Aorta (tissue), 5 donors: ENCODE data around the gene FBN1. TPM values are rescaled to one million over a fixed set of nuclear protein-coding genes. Genes with fewer than 3 reads are reported as not detected.

Experiments
- ATAC-seq: fragments of 200-7000 bp; cut with Tn5 transposase; one replicate; pipeline ENCODE4 v1.9.1; 2022; ENCODE audit warnings: moderate library complexity; ENCODE audit not compliant: low FRiP score
- DNase-seq, 2 donors: peaks; one replicate each; pipeline ENCODE4 v3.0.0-alpha.2; 2020
- H3K27ac ChIP-seq, 2 donors: one replicate each; pipeline ENCODE4 v1.5.1; 2013; ENCODE audit warnings: low read length in 2 of 2, mild to moderate bottlenecking in 2 of 2, moderate library complexity in 2 of 2, control low read depth in 1 of 2, inconsistent platforms in 1 of 2, low read depth in 1 of 2
- H3K27me3 ChIP-seq, 2 donors: one replicate each; pipeline ENCODE4 v1.6.1; 2013; ENCODE audit warnings: control low read depth in 1 of 2, low read length in 1 of 2, mild to moderate bottlenecking in 1 of 2, moderate library complexity in 1 of 2; ENCODE audit not compliant: insufficient read depth in 2 of 2, control insufficient read depth in 1 of 2
- H3K36me3 ChIP-seq, 2 donors: one replicate each; pipeline ENCODE4 v1.6.1; 2013; ENCODE audit warnings: control low read depth in 1 of 2, low read length in 1 of 2, mild to moderate bottlenecking in 1 of 2; ENCODE audit not compliant: insufficient read depth in 2 of 2, control insufficient read depth in 1 of 2
- H3K4me1 ChIP-seq, 2 donors: one replicate each; pipeline ENCODE4 v1.6.1; 2013; ENCODE audit warnings: low read length in 2 of 2, control low read depth in 1 of 2, mild to moderate bottlenecking in 1 of 2, moderate library complexity in 1 of 2; ENCODE audit not compliant: insufficient read depth in 2 of 2, control insufficient read depth in 1 of 2
- H3K4me3 ChIP-seq, 2 donors: one replicate each; pipeline ENCODE4 v1.5.1; 2013; ENCODE audit warnings: low read length in 2 of 2, control low read depth in 1 of 2, mild to moderate bottlenecking in 1 of 2
- H3K9me3 ChIP-seq: one replicate; pipeline ENCODE4 v1.6.1; 2013; ENCODE audit warnings: mild to moderate bottlenecking, low read length; ENCODE audit not compliant: control insufficient read depth
- WGBS, 2 donors: extraction: QIAGEN DNeasy Blood & Tissue Kit; methylation state at CpG; one replicate each; pipeline ENCODE4 v1.1.7; 2013; 5-methylcytosine and 5-hydroxymethylcytosine counted together
- intact Hi-C, 2 donors: fragments of 100-400 bp; cut with DNase I; formaldehyde crosslinking; loops; one replicate each; pipeline versions ENCODE4 v1.14.2 to v1.15.0; 2022
- polyA plus RNA-seq, 2 donors: library from polyadenylated mRNA; stranded (reverse); fragments of 200-250 nt; gene quantifications; one replicate each; pipeline ENCODE4 v1.2.3, GENCODE V29; 2013
- total RNA-seq, 2 donors: library from RNA; stranded (reverse); fragmentation: NEBNext Ultra II Directional; extraction: Animal tissue kit (Norgen Biotek cat#: 25700); gene quantifications; one replicate each; pipeline ENCODE4 v1.2.1, GENCODE V29; 2021
- donor health status: healthy with polysubstance abuse.
- donor health status: Bipolar disorder and iron deficiency.
- donor health status: DM: no; HTN: no; CAD: no.
- donor health status: DM: no; HTN: no; CAD: no.
- donor health status: DM: yes; HTN: yes; CAD: no.

FBN1 gene
- total and polyA plus RNA-seq, 4 donors, result 24.7 to 529 (median 141) TPM

- Histone ChIP-seq H3K27ac (no peak overlapping the region), H3K4me3 (no peak overlapping the region)
- intact Hi-C loops, result loop anchor here in 1 of 2 donors (5.0 to 10.0 kb wide), 2 partner anchors 33 to 50 kb away; no protein-coding TSS in a partner anchor
Measured at GRCh38 chr15:48634893-48635292, 10.6 kb downstream of the FBN1 start.

DNA sequence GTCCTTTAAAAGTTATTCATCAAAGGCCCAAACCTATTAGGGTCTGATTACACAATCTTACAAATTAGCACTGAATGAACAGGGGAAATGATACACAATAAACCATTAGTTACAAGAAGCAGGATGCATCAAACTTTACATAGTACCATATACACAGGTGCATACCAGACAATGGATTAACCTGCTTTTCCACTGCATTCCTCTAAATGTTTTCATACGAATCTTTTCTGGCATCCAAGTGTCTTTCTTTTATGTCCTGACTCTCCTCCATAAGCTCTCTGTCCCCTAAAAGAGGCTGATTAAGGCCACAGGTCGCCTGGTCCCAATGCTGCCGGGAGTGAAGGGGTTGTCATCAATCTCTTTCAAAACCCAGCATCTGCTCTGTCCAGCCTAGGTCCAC, 11.4 kb downstream of the FBN1 start:
- intact Hi-C loops, result loop anchor here in 1 of 2 donors (10.0 kb wide), 1 partner anchor 49 kb away; no protein-coding TSS in a partner anchor
- no peaks in the 10 kb centered on the region for H3K36me3 ChIP-seq
- H3K4me3 ChIP-seq, result no peak overlapping the region
- no peak overlapping the region for H3K27ac ChIP-seq
- H3K27me3 ChIP-seq, result no peaks in the 10 kb centered on the region
- DNase-seq (no peak), ATAC-seq (no peak)
- peaks cover 8 to 11% of the 10 kb centered on the region in 2 donors for H3K4me1 ChIP-seq
- H3K9me3 ChIP-seq, result no peaks in the 10 kb centered on the region
- 29 to 31% methylated on average over 3 of the region's 3 CpGs for WGBS, 2 donors

More at GRCh38 chr15:48634893-48635292, 10.6 kb downstream of the FBN1 start:
- no peaks in the 10 kb centered on the region for H3K36me3 ChIP-seq
- H3K9me3 ChIP-seq, result no peaks in the 10 kb centered on the region
- no peak for ATAC-seq
- peaks cover 11% of the 10 kb centered on the region in 2 donors for H3K4me1 ChIP-seq
- no peak for DNase-seq
- no peaks in the 10 kb centered on the region for H3K27me3 ChIP-seq
- 17 to 18% methylated on average over 2 of the region's 2 CpGs for whole genome bisulfite sequencing, 2 donors

DNA sequence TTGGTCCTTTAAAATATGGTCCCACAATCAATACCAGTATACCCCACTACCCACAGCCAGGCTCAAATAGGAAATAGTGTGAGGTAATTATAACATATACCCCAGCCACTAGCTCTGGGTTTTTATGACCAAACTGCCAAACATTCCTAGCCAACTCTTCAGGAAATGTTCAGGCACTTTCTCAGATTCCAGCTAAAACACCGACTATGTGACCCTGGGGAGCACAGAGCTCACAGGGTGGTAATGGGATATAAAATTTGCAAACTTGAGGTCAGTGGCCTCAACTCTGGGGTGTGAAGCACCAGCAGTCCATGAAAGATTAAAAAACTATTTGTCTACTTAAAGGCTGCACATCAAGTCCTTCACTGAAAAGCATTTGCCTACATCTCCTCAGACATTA, 12.9 kb downstream of the FBN1 start:
- 0 to 4% methylated on average over 1 of the region's 1 CpG for WGBS, 2 donors
- Histone ChIP-seq H3K36me3 (no peaks in the 10 kb centered on the region), H3K27ac (peak overlapping the region in 1 of 2 donors; percentile 30), H3K4me3 (no peak overlapping the region), H3K4me1 (peaks cover 10 to 12% of the 10 kb centered on the region in 2 donors), H3K9me3 (no peaks in the 10 kb centered on the region), H3K27me3 (no peaks in the 10 kb centered on the region)
- ATAC-seq (no peak), DNase-seq (no peak)
- intact Hi-C loops, result loop anchor here in 1 of 2 donors (10.0 kb wide), 1 partner anchor 48 kb away; no protein-coding TSS in a partner anchor

- Histone ChIP-seq H3K27me3 (no peaks in the 10 kb centered on the region), H3K4me1 (peaks cover 9 to 10% of the 10 kb centered on the region in 2 donors), H3K9me3 (no peaks in the 10 kb centered on the region), H3K4me3 (no peak overlapping the region), H3K27ac (peak overlapping the region in 1 of 2 donors; percentile 6), H3K36me3 (no peaks in the 10 kb centered on the region)
- ATAC-seq (peak; percentile 49), DNase-seq (no peak)
- intact Hi-C loops, result loop anchor here in 1 of 2 donors (10.0 kb wide), 1 partner anchor 46 kb away; no protein-coding TSS in a partner anchor
- 49 to 55% methylated on average over 8 of the region's 8 CpGs for WGBS, 2 donors
Measured at GRCh38 chr15:48631176-48631770, 14.2 kb downstream of the FBN1 start.

DNA sequence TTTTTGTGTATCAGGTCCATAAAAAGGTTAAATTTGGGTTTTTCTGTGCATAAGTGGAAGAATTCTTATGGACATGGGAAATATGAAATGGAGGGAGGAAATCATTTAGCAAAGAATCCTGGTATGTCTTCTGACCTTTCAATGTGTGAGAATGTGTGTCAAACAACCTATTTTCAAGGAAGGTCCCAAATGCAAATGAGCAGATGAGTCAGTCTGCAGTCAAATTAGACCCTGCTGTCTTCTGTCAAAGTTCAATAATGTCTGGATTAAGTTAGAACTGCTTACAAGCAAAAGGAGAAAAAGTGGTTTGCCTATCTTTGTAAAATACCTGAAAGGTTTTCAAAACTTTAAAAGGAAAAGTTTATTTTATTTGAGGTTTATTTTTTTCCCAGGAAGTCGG, 15.3 kb downstream of the FBN1 start:
- Histone ChIP-seq H3K36me3 (no peaks in the 10 kb centered on the region), H3K27me3 (no peaks in the 10 kb centered on the region), H3K4me3 (no peak overlapping the region), H3K9me3 (no peaks in the 10 kb centered on the region), H3K4me1 (peaks cover 9 to 13% of the 10 kb centered on the region in 2 donors), H3K27ac (no peak overlapping the region)
- intact Hi-C loops, result loop anchor here in 1 of 2 donors (10.0 kb wide), 1 partner anchor 45 kb away; no protein-coding TSS in a partner anchor
- ATAC-seq, result no peak
- no peak for DNase-seq
- WGBS, 2 donors, result 3 to 4% methylated on average over 1 of the region's 1 CpG

GRCh38 chr15:48628832-48629231, 16.7 kb downstream of the FBN1 start:
- Histone ChIP-seq H3K4me3 (no peak overlapping the region), H3K27me3 (no peaks in the 10 kb centered on the region), H3K27ac (no peak overlapping the region), H3K36me3 (no peaks in the 10 kb centered on the region), H3K4me1 (peaks cover 7 to 19% of the 10 kb centered on the region in 2 donors), H3K9me3 (no peaks in the 10 kb centered on the region)
- no peak for DNase-seq
- ATAC-seq, result no peak
- WGBS, 2 donors, result 17 to 19% methylated on average over 2 of the region's 2 CpGs
- intact Hi-C loops, result no loop called here

DNA sequence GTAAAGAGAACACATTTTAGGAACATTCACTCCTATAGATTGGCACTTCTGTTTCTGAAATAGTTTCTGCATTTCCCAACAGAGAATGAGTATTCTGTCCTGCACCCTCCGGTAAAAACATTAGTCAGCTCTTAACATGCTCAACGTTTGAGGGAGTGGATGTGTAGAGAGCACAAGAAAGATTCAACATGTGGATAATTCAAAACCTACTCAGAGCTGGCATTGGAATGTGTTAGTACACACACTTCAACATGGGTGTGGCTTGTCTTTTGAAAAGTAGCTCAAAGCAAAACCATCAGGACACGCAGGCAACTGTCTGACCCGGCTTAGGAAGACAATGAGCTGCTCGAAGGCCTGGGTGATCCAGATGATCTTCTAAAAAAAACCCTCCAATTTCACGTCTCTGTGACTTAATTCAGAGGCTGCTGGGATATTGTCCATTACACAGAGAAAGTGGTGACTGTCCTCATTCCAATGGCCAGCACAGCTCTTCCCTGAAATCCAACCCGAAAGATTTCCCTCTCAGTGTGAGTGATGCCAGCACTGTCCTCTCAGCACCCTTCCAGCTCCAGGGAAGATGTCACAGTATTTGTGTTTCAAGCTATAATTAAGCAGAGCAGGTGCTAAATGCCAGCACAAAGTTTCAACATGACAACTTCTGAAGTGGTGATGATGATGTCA, 18.1 kb downstream of the FBN1 start:
- ATAC-seq, result no peak
- H3K27ac ChIP-seq, result peak overlapping the region in 1 of 2 donors; percentile 21
- H3K4me1 ChIP-seq, result peaks cover 7 to 27% of the 10 kb centered on the region in 2 donors

GRCh38 chr15:48625126-48625525, 20.4 kb downstream of the FBN1 start:
- Histone ChIP-seq H3K36me3 (no peaks in the 10 kb centered on the region), H3K27ac (peak overlapping the region in 1 of 2 donors; percentile 2), H3K9me3 (no peaks in the 10 kb centered on the region), H3K4me1 (peaks cover 2 to 27% of the 10 kb centered on the region in 2 donors), H3K4me3 (no peak overlapping the region), H3K27me3 (no peaks in the 10 kb centered on the region)
- no peak for DNase-seq
- intact Hi-C loops, result no loop called here
- WGBS, 2 donors, result 5 to 6% methylated on average over 2 of the region's 2 CpGs
- ATAC-seq, result no peak

More for the DNA sequence above, 18.1 kb downstream of the FBN1 start:
- Histone ChIP-seq H3K36me3 (no peaks in the 10 kb centered on the region), H3K4me3 (no peak overlapping the region), H3K27me3 (no peaks in the 10 kb centered on the region), H3K9me3 (no peaks in the 10 kb centered on the region)
- no peak for DNase-seq
- WGBS, 2 donors, result 26 to 29% methylated on average over 7 of the region's 7 CpGs
- intact Hi-C loops, result no loop called here
